Measurements from ENCODE around the gene SULT4A1.

DNA sequence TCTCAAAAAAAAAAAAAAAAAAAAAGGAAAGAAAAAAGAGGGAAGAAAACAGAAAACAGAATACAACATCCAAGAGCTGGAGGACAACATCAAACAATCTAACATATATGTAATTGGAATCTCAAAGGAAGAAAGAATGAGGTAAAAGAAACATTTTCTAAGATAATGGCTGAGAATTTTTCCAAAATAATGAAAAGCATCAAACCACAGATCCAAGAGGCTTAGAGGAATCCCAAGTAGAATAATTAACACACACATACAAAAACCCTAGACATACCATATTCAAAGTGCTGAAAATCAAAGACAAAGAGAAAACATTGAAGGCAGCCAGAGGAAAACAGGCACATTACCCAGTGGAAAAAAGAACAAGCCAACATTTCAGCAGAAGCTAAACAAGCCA, 4.9 kb downstream of the SULT4A1 start:
- TF ChIP-seq CTCF (conservative IDR thresholded peaks at IDR 0.05; ENCODE audit: low read length) (no peak), EZH2phosphoT487 (IDR thresholded peaks at IDR 0.05; ENCODE audit: borderline replicate concordance, low read depth, low read length) (no peak)
